CD4-positive, alpha-beta T cell treated with Interleukin-2 at 100 ng/mL for 4 hours (primary cell): ENCODE results near the gene FZD8.

Experiments
- DNase-seq: peaks from one replicate; pipeline ENCODE4 v3.0.0-alpha.2; 2020; ENCODE audit warnings: low spot score

FZD8 gene

DNA sequence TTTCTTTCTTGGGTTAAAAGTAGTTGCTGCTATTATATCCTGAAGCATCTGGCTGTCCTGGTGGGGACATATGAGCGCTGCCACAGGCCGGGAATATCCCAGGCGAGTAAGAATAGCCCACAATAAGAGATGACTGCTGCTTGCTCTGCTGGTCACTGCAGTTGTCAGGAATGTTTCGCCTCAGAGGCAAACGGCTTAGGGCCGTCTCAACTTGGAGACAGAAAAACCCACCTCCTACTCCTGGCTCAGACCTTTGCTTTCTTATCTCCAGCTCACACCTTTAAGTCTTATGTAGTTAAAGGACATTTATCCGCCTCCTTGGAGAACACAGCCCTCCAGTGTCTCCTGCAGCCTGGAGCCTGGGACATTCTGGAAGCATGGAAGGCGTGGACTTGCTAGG is 36.9 kb downstream of the FZD8 start, which contains the start of gene GJD4:
GJD4 (plus strand) TSS at position 151 of the 400 bp plus-strand sequence; CDS start at position 378, 227 bp downstream.
- DNase-seq = no peak

DNA sequence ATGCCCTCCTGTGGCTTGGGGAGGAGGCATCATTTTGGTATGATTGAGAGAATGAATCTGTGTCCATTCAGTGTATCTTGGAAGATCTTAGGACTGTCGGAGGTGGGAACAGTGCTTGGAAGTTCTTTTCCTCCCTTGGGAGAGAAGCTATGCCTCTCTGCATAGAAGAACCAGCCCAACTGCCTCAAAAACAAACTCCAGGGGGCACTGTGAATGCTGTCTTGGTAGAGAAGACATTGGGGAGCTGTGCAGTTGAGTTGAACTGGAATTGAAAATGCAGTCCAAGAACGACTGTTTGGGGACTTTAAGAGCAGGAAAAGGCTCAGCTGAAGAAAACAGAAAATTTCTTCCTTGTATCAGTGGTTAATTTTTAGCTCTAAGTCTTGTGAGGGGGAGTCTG is 41.9 kb downstream of the FZD8 start:
- DNase-seq = no peak

DNA sequence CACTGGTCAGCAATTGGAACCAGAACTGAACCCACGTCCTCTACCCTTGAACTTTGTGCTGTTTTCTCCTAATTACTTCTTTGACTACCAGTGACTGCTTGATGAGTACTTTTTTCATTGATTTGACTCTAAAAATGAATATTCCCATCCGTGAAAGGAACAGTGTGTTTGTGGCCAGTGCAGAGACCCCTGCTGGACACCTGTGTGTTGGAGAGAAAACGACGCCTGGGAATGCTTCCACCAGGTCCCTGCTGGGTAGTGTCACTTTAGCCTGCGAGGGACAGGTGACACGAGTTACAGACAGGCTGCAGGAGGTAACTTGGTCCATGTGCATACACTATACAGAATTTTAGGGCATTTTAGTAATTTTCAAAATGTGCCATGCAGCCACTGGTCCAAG is 43.7 kb downstream of the FZD8 start:
- DNase-seq = no peak

DNA sequence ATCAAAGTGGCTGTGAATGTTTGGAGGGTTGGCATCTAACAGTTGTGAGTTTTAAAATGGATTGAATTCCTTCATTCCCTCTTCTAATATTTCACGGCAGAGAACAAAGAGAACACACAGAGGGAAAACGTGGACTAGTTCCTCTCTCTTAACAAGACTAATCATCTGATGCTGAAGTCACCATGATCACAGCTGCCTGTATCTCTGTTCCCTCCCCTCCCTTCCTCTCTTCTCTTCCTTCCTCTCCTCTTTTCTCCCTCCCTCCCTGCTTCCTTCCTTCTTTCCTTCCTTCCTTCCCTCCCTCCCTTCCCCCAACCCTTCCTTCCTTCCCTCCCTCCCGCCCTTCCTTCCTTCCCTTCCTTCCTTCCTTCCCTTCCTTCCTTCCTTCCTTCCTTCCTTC is 47.0 kb downstream of the FZD8 start:
- DNase-seq = no peak

GRCh38 chr10:35594115-35595079 is 47.7 kb downstream of the FZD8 start:
- no peak for DNase-seq

GRCh38 chr10:35592441-35592840 is 49.7 kb downstream of the FZD8 start:
- no peak for DNase-seq

GRCh38 chr10:35588836-35589235 is 53.3 kb downstream of the FZD8 start:
- no peak for DNase-seq
